Renal cortex interstitium (tissue), 11 donors: ENCODE measurements around the gene NMD3. TPM values are rescaled to one million over a fixed set of nuclear protein-coding genes. Genes with fewer than 3 reads are reported as not detected.
"Not testable (repeated sequence)": the region's sequence is repeated elsewhere in the genome, so short reads cannot be mapped to it uniquely, and the experiment has no call there.

Source experiments
- DNase-seq, 11 donors: peaks; one replicate each; pipeline ENCODE4 v3.0.0-alpha.2; 2013; ENCODE audit warnings: low read depth in 9 of 11, low spot score in 4 of 11; ENCODE audit errors: extremely low read depth in 1 of 11
- polyA plus RNA-seq, 3 donors: library from polyadenylated mRNA; unstranded; fragments of 120-200 nt; gene quantifications; one replicate each; pipeline ENCODE4 v1.2.1, GENCODE V29; 2013; ENCODE audit not compliant: insufficient read length in 3 of 3

NMD3 gene
- polyA plus RNA-seq, 3 donors = 50.2 to 60.0 (median 59.3) TPM

DNA sequence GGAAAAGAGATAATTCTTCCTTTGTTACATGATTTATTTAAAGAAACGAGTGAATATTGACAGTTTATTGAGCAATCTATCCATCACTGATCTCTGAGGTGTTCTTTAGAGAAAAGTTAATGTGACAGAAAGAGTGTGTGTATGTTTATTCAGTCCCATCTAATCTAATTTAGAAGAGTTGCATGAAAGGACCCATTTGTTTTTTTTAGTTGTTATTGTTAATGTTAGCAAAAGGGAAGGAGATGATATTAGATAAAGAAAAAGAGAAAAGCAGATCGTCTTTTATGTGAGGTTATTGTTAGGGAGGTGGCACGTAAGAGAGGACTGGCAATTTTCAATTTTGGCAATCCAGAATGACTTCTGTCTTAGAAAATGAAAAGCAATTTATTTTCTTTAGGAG lies 46.5 kb downstream of the NMD3 start:
- no peak for DNase-seq

DNA sequence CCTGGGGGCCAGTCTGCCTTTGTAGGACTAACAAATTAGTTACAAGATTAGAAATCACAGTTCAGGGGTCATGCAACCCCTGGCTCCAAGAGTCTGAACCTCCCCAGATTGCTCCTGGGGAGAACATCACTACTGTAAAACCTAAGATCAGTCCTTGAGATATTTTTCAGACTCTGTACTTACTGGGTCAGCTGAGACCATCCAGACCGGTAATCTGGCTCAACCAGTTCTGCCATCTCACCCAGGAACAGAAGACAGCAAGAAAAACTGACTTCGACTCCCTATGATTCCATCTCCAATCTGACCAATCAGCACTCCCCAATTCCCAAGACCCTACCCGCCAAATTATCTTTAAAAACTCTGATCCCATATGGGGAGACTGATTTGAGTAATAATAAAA lies 47.5 kb downstream of the NMD3 start:
- no peak for DNase-seq

DNA sequence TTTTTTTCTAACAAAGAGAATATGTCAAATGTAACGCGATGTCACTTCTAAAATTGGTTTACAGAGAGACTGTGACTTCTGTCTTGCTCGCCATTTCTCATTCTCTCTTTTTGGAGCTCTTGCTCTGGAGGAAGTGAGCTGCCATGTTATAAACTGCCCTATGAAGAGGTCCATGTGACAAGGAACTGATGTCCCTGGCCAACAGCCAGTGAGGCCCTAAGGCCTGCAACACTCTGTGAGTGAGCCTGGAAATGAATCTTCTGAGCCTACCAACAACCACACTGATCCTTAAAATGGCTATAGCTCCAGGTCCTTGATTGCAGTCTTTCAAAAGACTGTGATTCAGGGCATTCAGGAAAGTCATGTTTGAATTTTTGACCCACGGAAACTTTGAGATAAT lies 49.9 kb downstream of the NMD3 start:
- DNase-seq = no peak

DNA sequence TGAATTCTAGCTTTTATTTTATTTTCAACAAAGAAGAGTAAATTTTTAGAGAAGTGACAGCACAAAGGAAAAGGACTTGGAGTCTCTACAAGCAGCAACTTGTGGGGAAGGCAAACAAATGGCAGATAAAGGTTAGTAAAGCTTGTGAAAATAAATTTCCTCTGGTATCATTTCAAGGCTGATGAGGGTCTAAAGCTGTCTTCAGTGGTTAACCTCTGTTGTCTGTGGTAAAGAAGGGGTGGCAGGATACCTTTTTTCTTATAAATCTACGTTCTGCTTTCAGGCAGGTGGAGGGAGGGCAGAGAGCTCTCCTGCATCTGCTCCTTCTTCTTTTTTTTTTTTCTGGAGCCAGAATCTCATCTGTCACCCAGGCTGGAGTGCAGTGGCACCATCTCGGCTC lies 50.5 kb downstream of the NMD3 start:
- no peak for DNase-seq

DNA sequence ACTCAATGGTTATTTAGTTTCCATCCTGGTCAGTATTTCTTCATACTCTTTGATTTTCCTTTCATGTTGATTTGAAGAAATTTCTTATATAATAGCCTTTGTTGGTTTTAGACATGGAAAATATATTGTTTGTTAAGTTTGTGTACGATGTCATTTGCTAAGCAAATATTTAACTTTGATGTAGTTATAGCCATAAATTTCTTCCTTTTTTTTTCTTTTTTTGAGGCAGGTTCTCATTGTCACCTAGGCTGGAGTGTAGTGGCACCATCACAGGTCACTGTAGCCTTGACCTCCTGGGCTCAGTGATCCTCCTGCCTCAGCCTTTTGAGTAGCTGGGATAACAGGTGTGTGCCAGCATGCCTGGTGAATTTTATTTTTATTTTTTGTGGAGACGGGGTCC lies 51.4 kb downstream of the NMD3 start:
- DNase-seq = no peak

DNA sequence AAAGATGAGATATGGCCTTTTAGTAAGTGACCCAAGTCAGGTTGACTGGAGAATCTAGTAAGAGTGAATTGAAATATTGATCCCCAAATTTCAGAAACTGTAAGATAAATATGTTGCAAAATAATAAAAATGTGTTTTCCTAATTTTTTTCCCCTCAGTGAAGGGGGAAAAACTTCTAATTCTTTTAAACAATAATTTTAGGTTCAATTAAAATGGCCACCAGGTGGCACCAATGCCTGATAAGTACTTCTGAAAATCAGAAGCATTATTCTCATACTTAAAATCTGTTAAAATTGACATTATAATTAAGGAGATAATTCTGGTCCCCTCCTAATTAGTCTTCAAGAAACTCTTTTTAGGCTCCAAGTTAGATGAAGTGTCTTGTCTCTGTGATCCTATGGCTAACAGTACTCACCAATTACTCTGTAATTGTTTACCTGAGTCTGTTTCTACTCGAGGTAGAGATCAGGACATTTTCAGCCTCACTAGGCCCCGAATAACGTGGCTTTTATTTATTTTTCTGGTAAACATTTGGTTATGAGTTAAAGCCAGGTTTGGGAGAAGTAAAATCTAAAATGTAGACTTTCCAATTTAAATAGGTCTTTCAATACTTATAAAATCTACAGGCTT lies 52.6 kb downstream of the NMD3 start:
- DNase-seq = peak in 3 of 11 donors; percentile 17 to 28 (median 18)

DNA sequence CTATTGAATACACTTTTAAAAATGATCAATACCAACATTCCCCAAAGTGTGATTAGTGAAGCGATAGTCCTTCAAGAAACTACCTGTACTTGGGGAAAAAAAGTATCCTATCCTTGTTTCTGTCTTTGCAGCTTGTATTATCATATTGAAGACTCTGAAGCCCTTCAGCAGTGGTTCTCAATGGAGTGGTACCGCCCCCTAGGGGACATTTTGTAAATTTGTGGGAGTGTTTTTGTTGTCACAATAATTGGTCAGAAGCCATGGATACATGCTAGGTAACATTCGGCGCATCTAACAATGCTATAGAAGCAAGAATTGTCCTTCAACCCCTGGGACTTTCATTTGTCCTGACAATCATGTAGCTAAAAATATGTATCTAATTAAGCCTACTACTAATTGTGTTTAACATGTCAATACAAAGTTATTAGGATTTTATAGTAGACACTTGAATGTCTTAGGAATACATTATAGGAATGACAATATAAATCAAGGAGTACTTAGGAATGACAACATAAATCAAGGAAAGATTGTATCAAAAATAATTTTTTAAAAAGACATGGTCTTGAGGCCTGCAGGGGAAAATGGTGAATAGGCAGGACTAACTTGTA lies 53.7 kb downstream of the NMD3 start:
- peak in 3 of 11 donors; percentile 7 to 32 (median 13) for DNase-seq

DNA sequence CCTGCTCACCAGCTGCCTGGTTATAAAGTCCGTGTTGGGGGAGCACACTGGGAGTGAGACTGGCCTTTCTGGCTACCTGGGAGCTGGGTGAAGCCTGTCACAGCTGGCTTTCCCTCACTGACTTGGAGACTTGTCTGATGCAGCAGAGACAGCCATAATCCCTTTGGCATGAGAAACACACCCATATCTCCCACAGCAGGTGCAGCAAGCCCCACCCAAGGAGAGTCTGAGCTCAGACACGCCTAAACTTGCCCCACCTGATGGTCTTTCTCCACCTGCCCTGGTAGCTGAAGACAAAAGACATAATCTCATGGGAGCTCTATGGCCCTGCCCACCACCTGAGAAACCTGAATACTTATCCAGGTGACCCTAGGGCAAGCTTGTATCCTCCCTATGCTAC lies 54.8 kb downstream of the NMD3 start:
- no peak for DNase-seq

DNA sequence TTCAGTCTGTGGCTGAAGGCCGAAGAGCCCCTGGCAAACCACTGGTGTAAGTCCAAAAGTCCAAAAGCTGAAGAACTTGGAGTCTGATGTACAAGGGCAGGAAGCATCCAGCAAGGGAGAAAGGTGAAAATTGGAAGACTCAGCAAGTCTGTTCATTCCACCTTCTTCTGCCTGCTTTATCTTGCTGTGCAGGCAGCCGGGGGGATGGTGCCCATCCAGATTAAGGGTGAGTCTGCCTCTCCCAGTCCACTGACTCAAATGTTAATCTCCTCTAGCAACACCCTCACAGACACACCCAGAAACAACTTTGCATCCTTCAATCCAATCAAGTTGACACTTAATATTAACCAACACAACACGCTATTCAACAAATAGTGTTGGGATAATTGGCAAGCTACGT lies 61.3 kb downstream of the NMD3 start:
- DNase-seq = not testable (repeated sequence)

DNA sequence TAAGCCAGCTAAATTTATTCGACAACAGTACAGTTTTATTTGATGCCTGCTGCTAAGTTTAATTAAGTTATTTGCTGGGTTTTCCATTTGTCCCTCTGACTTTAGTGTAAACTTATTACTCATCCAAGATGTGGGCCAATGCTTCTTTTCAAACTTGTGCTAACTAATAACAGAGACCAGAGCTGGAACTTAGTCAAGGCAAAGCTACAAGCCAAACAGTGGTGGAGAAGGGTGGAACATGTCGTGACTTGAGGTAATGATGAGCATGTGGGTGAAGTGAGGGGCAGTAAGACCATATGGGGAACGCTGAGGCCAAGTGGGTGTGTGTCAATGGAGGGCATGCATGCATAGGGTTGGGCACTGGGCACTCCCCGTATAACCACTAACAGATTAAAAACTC lies 63.9 kb downstream of the NMD3 start:
- no peak for DNase-seq

DNA sequence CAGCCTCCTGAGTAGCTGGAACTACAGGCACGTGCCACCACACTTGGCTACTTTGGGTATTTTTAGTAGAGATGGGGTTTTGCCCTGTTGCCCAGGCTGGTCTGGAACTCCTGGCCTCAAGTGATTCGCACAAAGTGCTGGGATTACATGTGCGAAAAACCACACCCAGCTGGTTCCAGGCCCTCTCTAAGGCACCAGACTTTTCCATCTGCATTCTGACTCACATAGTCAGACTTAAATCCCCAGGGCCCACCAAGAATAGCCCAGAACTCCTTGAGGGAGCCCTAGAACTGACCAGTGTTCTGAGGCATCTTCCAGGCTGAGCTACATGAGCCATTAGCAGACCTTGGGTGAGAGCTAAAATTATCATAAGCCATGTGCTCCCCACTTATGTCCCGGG lies 68.1 kb downstream of the NMD3 start:
- no peak for DNase-seq

DNA sequence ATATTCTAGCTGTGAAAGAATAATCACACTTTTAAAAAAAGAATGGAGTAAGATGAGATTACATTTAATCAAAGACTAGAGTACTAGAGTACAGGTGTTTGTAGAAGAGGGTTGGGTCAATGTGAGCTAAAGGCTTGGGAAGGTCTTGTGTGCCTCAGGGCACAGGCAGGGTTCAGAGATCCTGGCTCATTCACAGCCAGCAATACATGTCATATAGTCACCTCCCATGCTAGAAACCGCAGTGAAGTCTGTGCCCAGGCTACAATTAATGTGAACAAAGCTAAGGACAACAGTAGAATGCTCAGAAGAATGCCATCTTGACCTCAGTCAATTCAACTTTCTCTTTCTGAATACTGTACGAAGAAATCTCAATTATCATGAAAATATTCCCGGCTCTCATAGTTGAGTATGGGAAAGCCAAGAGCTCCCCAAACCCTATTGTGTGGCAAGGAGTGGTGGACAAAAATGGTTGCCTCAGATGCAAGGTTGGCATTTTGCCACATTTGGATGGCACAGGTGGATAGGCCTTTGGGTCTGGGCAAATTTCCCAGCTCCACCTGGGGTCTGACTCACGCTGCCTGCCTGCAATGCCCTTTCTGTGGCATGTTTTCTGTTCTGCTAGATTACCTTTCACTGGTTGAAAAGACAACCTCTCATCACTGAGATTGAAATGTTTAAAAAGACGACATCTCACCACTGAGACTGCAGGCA lies 70.2 kb downstream of the NMD3 start:
- no peak for DNase-seq

DNA sequence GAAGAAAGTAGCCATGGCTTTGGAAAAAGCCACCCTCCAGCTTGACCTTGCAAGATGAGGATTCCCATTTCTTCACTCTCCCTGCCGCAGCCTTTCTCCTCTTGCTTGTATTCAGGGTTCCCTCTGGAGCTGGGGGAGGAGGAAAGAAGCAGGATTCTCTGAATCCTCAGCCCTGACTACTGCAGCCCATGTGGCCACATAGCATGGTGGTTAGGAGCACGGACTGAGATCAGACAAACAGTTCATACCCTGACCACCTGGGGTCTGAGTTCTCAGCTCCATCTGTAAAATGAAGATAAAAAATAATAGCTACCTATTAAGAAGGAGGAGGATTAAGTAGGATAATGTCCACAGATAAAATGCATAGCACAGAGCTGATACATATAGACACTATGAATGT lies 72.3 kb downstream of the NMD3 start:
- DNase-seq = no peak

DNA sequence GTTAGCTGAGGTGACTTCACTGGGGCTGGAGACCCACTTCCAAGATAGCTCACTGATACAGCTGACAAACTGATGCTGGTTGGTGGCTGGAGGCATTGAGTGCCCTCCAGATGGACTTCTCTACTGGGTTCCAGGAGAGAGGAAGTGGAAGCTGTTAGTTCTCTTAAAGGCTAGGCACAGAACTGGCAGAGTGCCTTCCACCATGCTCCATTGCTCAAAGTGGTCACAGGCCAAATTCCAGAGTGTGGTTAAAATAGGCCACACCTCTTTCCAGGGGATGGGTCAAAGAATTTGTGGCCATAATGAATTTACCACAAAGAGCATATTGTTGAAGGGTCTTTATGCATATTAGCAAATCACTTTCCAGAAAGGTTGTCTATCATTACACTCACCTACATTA lies 74.2 kb downstream of the NMD3 start:
- no peak for DNase-seq

DNA sequence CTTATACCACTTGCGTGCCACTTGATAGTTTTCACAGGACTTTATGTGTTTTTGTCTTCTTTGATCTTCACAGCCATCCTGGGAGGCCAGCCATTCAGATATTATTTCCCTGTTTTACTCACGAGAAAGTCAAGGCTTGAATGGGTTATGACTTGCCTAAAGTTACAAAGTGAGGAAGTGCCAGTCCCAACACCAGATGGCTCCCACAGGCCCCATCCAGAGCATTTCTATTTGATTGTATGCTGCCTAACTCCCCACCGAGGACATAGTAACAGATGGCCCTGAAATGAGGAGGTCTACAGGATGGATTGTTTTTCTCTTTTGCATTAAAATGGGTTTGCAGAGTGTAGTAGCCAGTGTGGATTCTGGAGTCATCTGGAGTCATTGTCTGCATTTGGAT lies 75.7 kb downstream of the NMD3 start:
- no peak for DNase-seq

Other genes with a start within 250 kb of the NMD3 start
- gene B3GALNT1, start 116.0 kb upstream of the NMD3 start, polyA plus RNA-seq = 10 to 100 TPM; 39.3 to 43.7 (median 42.1) TPM
- 1 to 10 TPM; 2.0 to 5.2 (median 2.4) TPM for gene SPTSSB, start 150.2 kb downstream of the NMD3 start, polyA plus RNA-seq